ENCODE results near the gene ADSS2. TPM values are rescaled to one million over a fixed set of nuclear protein-coding genes. Genes with fewer than 3 reads are reported as not detected.

The ADSS2 gene
- 50.9 TPM for total RNA-seq

GRCh38 chr1:244451539-244451950 is at the start of gene ADSS2:
ADSS2 (minus strand) TSS chr1:244451909; CDS start chr1:244451817, 92 bp downstream.

GRCh38 chr1:244461245-244462071 is 9.7 kb upstream of the ADSS2 start, which contains the start of gene CATSPERE:
CATSPERE (plus strand) TSS chr1:244461273; CDS start chr1:244461430, 157 bp downstream.

Other genes starting within 250 kb of the ADSS2 start
- 3.8 TPM for gene CATSPERE, start 9.4 kb upstream of the ADSS2 start, total RNA-seq
- 81.8 TPM for gene DESI2, start 201.2 kb upstream of the ADSS2 start, total RNA-seq